Measurements from ENCODE around the gene SUPT6H. TPM values are rescaled to one million over a fixed set of nuclear protein-coding genes. Genes with fewer than 3 reads are reported as not detected.

Gene SUPT6H
- total and polyA plus RNA-seq, 9 of the 15 experiments (the other 6 are each of a cell fraction or from before 2014, with no cell fraction given) = 1.7 to 77.7 (median 49.2) TPM

DNA sequence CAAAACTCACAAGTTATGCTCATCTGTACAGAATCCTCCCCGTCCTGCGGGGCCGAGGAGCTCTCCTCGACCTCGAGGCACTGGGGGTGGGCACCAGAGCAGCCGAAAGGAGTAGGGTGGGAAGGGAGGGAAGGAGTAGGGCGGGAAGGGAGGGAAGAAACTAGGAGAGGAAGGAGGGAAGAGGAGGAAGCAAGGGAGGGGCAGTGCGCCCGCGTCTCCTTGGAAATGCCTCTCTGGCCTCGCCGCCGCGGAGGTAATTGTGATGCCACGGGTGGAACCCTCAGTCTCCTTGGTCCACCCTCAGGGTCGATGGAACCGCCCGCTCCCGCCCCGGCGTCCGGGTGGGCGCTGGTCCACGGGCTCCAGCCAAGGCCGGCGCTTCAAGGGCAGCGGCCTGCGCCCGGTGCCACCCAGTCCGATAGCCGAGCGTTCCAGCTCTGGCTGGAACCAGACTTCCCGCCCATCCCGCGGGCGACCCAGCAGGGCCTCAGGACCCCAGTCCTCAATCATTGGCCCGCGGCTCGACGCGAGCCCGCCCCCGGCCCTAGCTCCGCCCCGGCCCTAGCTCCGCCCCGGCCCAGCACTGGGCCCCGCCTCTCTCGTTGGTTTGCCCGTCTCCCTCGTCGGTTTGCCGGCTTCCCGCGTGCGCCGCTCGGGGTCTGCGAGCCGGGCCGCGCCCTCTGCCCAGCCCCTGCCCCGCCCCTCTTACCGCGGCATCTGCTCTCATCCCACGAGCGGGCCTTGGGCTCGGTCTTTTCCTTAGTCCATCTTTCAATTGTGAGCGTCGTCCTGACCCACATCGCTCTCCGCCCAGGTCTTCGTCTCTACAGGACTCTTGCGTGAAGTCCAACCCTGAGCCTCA, 49.1 kb downstream of the SUPT6H start (continued):
- TF ChIP-seq, protein P1, sequence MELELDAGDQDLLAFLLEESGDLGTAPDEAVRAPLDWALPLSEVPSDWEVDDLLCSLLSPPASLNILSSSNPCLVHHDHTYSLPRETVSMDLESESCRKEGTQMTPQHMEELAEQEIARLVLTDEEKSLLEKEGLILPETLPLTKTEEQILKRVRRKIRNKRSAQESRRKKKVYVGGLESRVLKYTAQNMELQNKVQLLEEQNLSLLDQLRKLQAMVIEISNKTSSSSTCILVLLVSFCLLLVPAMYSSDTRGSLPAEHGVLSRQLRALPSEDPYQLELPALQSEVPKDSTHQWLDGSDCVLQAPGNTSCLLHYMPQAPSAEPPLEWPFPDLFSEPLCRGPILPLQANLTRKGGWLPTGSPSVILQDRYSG (tag; conservative IDR thresholded peaks at IDR 0.05; ENCODE audit: low read depth) = no peak
- TF ChIP-seq CAMTA2 (CRISPR knock-in tag; conservative IDR thresholded peaks at IDR 0.05) (no peak), CBX3 (IDR thresholded peaks at IDR 0.05; ENCODE audit: borderline replicate concordance in 1 of 2, low read length in 2 of 2) (no peak), FOXK2 (conservative IDR thresholded peaks at IDR 0.05 in 1 of 2, IDR thresholded peaks at IDR 0.05 in 1 of 2; ENCODE audit: low read depth in 2 of 2) (no peak), ZNF57 (CRISPR knock-in tag; IDR thresholded peaks at IDR 0.05) (peak; percentile 79; the same call in 1 of the 2 replicates), SMC3 (conservative IDR thresholded peaks at IDR 0.05; ENCODE audit: insufficient read depth, low read depth, low read length) (no peak), CHCHD3 (CRISPR knock-in tag; IDR thresholded peaks at IDR 0.05) (no peak), EZH2 (IDR thresholded peaks at IDR 0.05; ENCODE audit: borderline replicate concordance, low read depth, low read length) (no peak), ZNF140 (CRISPR knock-in tag; IDR thresholded peaks at IDR 0.05) (no peak), ZSCAN32 (CRISPR knock-in tag; IDR thresholded peaks at IDR 0.05) (no peak), NUFIP1 (IDR thresholded peaks at IDR 0.05; ENCODE audit: partially characterized antibody) (no peak), WHSC1 (IDR thresholded peaks at IDR 0.05; ENCODE audit: low read length) (no peak), TBL1XR1 (IDR thresholded peaks at IDR 0.05; ENCODE audit: low read length in 2 of 2) (peak in 1 of 2 experiments; percentile 44; a peak in 1 of 4 replicates), ATF1 (CRISPR knock-in tag; IDR thresholded peaks at IDR 0.05) (no peak), ATF1 (tag; IDR thresholded peaks at IDR 0.05) (peak; percentile 79), HOXB6 (CRISPR knock-in tag; IDR thresholded peaks at IDR 0.05; ENCODE audit: borderline replicate concordance) (no peak), U2AF1 (optimal IDR thresholded peaks at IDR 0.05; ENCODE audit: low read depth, low read length) (peak; percentile 65), RCOR1 (IDR thresholded peaks at IDR 0.05; ENCODE audit: borderline replicate concordance in 1 of 2, low read depth in 2 of 2, low read length in 2 of 2) (peak in 1 of 2 experiments; percentile 43; a peak in 2 of 4 replicates), ZNF23 (CRISPR knock-in tag; IDR thresholded peaks at IDR 0.05) (no peak)
- TF ChIP-seq, protein P2, sequence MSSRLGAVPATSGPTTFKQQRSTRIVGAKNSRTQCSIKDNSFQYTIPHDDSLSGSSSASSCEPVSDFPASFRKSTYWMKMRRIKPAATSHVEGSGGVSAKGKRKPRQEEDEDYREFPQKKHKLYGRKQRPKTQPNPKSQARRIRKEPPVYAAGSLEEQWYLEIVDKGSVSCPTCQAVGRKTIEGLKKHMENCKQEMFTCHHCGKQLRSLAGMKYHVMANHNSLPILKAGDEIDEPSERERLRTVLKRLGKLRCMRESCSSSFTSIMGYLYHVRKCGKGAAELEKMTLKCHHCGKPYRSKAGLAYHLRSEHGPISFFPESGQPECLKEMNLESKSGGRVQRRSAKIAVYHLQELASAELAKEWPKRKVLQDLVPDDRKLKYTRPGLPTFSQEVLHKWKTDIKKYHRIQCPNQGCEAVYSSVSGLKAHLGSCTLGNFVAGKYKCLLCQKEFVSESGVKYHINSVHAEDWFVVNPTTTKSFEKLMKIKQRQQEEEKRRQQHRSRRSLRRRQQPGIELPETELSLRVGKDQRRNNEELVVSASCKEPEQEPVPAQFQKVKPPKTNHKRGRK (tag; IDR thresholded peaks at IDR 0.05) = no peak
- TF ChIP-seq, protein P3, sequence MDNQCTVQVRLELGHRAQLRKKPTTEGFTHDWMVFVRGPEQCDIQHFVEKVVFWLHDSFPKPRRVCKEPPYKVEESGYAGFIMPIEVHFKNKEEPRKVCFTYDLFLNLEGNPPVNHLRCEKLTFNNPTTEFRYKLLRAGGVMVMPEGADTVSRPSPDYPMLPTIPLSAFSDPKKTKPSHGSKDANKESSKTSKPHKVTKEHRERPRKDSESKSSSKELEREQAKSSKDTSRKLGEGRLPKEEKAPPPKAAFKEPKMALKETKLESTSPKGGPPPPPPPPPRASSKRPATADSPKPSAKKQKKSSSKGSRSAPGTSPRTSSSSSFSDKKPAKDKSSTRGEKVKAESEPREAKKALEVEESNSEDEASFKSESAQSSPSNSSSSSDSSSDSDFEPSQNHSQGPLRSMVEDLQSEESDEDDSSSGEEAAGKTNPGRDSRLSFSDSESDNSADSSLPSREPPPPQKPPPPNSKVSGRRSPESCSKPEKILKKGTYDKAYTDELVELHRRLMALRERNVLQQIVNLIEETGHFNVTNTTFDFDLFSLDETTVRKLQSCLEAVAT (IDR thresholded peaks at IDR 0.05) = peak in 1 of 2 experiments; percentile 61; a peak in 1 of 4 replicates
- TF ChIP-seq, protein P4, sequence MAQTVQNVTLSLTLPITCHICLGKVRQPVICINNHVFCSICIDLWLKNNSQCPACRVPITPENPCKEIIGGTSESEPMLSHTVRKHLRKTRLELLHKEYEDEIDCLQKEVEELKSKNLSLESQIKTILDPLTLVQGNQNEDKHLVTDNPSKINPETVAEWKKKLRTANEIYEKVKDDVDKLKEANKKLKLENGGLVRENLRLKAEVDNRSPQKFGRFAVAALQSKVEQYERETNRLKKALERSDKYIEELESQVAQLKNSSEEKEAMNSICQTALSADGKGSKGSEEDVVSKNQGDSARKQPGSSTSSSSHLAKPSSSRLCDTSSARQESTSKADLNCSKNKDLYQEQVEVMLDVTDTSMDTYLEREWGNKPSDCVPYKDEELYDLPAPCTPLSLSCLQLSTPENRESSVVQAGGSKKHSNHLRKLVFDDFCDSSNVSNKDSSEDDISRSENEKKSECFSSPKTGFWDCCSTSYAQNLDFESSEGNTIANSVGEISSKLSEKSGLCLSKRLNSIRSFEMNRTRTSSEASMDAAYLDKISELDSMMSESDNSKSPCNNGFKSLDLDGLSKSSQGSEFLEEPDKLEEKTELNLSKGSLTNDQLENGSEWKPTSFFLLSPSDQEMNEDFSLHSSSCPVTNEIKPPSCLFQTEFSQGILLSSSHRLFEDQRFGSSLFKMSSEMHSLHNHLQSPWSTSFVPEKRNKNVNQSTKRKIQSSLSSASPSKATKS (CRISPR knock-in tag; IDR thresholded peaks at IDR 0.05) = no peak

All from K562 (cell line).